Spleen (tissue), 7 donors: ENCODE results near the gene ACY1.

Experiments used
- POLR2A ChIP-seq, 3 donors: fragments of 450-650 bp; IDR thresholded peaks; one replicate each; pipeline ENCODE4 v1.5.1; 2017; ENCODE audit warnings: antibody characterized with exemption in 3 of 3, mild to moderate bottlenecking in 1 of 3
- TF ChIP-seq, protein P1 (sequence below), 11 experiments: fragments of 200-600 bp in 7 of 11; fragments of 450-650 bp in 4 of 11; sonication (generic) in 4 of 11; IDR thresholded peaks in 8 of 11; conservative IDR thresholded peaks in 3 of 11; 1 replicate in 7 of 11; 2 replicates in 4 of 11; pipeline versions ENCODE4 v1.4.0 to v1.8.0; 2016 to 2021; ENCODE audit warnings: antibody characterized with exemption in 11 of 11, inconsistent platforms in 4 of 11, mild to moderate bottlenecking in 1 of 11
- donor health status: DM: no; HTN: no; CAD: no; lungs with moderate emphysema.
- donor health status: DM: no; HTN: no; CAD: no.
- donor health status: DM: no; HTN: no; CAD: no.

DNA sequence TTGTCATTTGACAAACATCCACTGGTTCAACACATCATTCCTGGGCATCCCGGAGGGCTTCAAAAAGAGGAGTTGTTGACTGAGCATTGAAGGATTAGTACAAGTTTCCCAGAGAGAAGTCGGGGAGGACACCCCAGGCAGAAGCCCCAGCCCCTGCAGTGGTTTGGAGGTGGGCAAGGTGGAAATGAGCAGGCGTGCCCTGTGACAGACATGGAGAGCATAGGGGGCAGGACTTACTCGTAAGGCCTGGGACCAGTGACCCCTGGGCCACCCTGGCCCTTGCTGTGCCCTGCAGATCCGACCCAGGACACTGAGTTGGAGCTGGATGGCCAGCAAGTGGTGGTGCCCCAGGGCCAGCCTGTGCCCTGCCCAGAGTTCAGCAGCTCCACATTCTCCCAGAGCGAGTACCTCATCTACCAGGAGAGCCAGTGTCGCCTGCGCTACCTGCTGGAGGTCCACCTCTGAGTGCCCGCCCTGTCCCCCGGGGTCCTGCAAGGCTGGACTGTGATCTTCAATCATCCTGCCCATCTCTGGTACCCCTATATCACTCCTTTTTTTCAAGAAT is 35.2 kb upstream of the ACY1 start:
- TF ChIP-seq, protein P1, sequence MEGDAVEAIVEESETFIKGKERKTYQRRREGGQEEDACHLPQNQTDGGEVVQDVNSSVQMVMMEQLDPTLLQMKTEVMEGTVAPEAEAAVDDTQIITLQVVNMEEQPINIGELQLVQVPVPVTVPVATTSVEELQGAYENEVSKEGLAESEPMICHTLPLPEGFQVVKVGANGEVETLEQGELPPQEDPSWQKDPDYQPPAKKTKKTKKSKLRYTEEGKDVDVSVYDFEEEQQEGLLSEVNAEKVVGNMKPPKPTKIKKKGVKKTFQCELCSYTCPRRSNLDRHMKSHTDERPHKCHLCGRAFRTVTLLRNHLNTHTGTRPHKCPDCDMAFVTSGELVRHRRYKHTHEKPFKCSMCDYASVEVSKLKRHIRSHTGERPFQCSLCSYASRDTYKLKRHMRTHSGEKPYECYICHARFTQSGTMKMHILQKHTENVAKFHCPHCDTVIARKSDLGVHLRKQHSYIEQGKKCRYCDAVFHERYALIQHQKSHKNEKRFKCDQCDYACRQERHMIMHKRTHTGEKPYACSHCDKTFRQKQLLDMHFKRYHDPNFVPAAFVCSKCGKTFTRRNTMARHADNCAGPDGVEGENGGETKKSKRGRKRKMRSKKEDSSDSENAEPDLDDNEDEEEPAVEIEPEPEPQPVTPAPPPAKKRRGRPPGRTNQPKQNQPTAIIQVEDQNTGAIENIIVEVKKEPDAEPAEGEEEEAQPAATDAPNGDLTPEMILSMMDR (IDR thresholded peaks at IDR 0.05 in 8 of 11, conservative IDR thresholded peaks at IDR 0.05 in 3 of 11): no peak
- TF ChIP-seq POLR2A (IDR thresholded peaks at IDR 0.05): no peak
